GM19099 (cell line): ENCODE results near the gene SPNS2.

Experiments used
- POLR2A ChIP-seq: IDR thresholded peaks from 3 replicates; pipeline ENCODE4 v1.6.1; 2011; ENCODE audit warnings: low read depth; ENCODE audit not compliant: insufficient read length; ENCODE audit errors: extremely low read depth

The SPNS2 gene

DNA sequence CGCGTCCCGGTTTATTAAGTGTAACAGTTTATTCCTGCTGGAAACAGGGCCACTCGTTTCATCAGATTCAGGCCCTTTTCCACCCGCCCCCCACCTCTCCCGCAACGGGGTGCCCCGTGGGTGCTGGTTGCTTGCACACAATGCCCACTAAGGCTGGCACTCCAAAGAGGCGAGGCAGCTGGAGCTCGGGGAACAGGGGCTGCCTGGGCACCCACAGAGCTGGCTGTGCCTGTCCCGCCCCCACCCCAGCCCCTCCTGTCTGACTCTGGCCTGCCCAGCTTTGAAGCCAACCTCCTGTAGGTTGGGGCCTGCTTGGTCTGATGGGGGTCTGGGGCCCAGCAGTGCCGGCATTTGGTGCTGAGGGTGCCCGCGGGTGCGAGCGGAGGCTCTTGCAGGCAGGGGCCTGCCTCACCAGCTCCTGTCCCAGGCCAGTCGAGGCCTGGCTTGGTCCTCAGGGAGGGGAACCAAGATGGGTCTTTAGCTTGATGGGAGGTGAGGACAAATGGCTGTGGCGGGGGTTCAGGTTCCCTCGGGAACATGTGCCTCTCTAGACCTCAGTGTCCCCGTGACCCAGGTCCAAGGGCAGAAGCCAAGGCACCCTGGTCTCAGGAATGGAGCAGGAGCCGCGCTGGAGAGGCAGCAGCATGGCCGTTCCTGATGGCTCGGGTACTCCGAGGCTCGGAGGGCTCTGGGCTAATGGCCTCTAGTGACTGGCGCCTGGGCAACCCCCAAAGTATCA, 36.4 kb downstream of the SPNS2 start:
- TF ChIP-seq POLR2A: no peak

DNA sequence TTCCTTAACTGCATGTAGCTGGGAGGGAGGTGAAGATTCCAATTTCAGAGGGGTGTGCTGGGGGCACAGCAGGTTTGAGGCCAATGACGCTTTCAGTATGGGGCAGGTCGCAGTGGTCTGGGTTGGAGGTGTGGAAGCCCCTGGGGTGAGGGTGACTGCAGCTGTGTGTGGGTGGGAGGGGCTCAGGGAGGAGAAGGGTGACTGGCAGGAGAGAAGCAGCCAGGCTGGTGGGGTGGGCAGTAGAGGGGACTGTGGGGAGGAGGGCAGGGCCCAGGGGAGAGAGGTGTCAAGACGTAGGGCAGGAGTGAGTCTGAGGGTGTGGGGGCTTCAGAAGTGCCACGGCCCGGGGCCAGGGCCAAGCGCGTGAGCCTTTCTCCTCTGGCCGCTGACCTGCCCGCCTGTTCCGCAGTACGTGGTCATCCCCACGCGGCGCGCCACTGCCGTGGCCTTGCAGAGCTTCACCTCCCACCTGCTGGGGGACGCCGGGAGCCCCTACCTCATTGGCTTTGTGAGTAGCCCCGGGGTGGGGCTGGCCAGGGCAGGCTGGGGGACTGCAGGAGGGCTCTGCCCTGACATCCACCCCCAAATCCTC, 37.1 kb downstream of the SPNS2 start:
- no peak for TF ChIP-seq POLR2A

GRCh38 chr17:4536259-4536741, 37.6 kb downstream of the SPNS2 start:
- TF ChIP-seq POLR2A: no peak

DNA sequence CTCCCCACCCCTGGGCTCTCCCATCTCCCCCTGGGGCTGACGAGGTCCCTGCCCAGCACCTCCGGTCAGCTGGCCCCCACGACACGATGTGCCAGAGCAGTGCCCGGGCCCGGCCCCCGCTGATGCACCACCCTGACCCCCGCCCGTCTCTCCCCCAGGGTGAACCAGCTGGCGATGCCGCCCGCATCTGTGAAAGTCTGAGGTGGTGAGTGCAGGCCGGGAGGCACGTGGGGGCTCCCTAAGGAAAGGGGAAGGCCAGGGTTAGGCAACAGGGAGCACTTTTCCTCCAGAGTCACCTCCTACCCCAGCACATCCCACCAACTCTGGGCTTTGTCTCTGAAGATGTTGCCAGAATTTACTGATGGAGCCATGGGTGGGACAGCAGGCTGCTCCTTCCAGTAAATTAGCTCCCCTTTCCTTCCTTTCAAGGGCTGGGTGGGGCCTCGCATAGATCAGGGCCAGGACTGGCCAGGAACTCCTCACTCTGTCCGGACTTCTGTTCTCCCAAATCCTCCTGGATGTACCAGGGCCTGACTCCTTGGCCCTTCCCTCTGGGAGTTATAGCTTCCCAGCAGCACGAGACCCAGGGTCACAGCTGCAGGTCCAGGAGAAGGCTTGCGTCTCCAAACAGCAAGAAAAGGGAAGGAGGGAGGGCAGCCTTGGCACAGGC, 38.2 kb downstream of the SPNS2 start:
- TF ChIP-seq POLR2A: no peak

DNA sequence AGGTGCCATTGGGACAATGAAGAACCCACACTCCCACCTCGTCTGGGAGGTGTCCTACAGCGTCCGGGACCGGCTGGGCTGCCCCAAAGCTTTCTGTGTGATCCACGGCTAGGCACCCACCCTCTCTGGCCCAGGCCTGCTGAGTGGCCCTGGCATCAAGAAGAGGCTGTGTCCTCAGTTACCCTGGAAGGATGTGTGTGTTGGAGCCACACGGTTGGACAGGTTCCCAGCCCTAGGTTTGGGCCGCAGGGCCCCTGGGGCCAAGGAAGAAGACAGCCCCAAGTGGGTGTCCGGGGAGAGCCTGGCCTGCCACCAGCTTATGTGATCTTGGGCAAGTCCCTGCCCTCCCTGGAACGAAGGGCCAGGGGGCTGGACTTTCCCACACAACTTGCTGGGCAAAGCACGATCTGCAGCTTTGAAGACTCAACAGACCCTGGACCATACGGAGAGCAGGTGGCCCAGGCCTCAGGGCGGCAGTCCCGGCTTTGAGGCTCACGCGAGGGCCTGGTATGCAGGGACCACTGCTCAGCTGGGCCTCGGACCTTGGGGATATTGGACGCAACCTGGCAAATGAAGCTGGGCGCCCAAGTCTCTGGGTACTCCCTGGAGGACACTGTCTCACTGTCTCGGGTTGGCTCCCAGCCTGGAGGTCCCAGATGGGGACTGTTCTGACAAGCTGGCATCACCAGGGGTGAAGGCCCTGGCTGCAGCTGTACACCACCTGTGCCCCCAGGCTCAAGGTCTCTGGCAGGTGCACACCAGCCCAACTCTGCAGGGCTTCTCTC, 39.0 kb downstream of the SPNS2 start:
- no peak for TF ChIP-seq POLR2A

DNA sequence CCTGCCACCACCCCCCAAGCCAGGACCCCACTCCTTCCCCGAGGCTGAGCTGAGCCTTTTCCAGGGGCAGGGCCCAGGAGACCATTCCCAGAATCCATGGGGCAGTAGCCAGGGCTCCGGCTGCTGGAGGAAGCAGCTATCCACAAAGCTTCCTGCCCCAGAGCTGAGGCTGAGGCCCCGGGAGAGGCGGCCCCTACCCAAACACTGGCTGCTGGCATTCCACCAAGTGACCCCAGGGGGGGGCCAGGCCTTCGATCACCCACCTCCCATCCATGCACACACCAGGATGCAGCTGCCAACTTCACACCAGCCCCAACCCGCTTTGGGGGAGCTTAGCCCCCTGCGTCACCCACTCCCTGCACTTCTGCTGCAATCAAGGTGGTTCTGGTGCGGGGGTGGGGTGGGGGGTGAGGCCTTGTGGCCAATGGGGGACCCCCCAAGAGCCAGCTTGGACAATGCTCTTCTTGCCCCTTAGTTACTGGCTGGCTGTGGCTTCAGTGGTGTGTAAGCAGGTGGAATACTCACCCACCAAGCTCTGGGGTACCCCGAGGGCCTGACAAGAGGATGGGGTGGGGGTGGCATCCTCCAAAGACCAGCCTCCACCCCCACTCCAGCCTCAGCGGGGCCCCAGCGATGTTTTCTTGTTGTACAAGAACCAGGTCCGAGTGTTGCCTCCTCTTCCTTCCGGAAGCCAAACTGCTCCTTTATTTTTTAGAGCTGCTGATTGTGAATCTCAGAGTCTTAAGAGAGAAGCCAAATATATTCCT, 39.7 kb downstream of the SPNS2 start:
- TF ChIP-seq POLR2A: no peak

GRCh38 chr17:4539025-4539424, 40.3 kb downstream of the SPNS2 start:
- no peak for TF ChIP-seq POLR2A

GRCh38 chr17:4539576-4540223, 41.0 kb downstream of the SPNS2 start:
- no peak for TF ChIP-seq POLR2A

GRCh38 chr17:4540224-4540651, 41.6 kb downstream of the SPNS2 start:
- no peak for TF ChIP-seq POLR2A

DNA sequence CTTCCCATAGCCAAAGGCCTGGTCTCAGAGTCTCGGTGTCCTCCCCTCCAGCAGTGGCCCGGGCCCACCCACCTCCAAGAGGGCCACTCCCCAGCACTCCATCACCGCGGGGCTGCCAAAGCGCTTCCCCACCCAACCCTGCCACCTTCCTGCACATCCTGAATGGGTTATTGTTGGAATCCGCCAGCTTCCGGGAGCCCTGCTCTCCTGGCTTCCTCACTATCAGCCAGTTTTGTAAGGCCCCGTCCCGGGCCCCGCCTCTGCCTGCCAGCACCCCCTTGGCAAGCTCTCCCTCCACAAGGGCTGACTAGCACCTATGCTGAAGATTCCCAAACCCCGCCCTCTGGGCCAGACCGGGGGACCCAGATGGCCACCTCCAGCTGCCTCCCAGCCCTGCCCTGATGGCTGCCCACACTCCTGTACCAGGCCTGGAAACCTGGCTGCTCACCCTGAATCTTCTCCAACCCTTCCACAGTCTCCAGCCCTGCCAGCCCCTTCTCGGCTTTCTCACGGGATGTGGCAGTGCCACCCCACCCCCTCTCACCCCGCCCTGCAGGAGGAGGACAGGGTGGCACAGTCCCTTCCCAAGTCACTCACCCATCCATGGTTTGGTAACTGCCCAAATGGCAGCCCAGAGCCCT, 42.1 kb downstream of the SPNS2 start:
- no peak for TF ChIP-seq POLR2A

DNA sequence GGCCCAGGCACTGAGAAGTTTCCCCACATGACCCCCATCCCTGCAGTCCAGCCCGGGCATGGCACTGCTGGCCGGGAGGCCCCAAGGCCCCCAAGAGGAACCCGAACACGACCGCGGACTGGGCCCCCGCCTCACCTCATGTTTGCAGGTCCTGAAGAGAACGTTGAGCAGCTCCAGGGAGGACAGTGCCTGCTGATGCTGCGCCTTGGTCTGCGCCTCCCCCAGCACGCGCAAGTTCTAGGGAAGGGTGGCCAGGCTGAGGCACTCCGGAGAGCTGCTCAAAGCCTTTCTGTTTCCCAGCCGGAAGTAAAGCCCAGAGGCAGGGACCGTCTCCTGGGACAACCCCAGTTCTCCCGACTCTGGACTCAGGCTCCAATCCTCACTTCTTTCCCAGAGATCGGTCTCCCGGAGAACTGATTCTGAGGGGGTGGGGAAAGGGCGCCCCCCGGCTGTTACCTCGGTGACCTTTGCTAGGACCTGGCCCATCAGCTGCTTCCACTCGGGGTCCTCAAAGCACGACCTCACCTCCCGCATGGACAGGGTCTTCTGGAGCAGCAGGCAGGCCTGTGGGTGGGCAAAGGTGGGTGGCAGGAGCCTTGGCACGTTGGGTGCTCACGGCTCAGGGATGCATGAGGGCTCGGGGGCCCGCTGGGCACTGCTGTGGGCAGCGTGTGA, 42.8 kb downstream of the SPNS2 start:
- TF ChIP-seq POLR2A: no peak

- no peak for TF ChIP-seq POLR2A
Observed at GRCh38 chr17:4542003-4542725, 43.5 kb downstream of the SPNS2 start.
